ENCODE data around the gene SLC46A2. TPM values are rescaled to one million over a fixed set of nuclear protein-coding genes. Genes with fewer than 3 reads are reported as not detected.

Gene SLC46A2
- total and polyA plus RNA-seq, 3 experiments from 2014 or later: not detected

- POLR2A ChIA-PET: no interaction called here
- no peak for DNase-seq
- no peaks in the 10 kb centered on the region for H3K27me3 ChIP-seq (ENCODE audit: insufficient read depth, low read length, poor library complexity, severe bottlenecking)
- peaks cover 30 to 65% of the 10 kb centered on the region in 2 donors for H3K27me3 Mint-ChIP-seq
- no peaks in the 10 kb centered on the region for H3K4me1 Mint-ChIP-seq
- H3K4me1 ChIP-seq (ENCODE audit: insufficient read depth, low read length): no peaks in the 10 kb centered on the region
- H3K36me3 ChIP-seq (ENCODE audit: insufficient read depth, low read length): no peaks in the 10 kb centered on the region
- no peak overlapping the region for H3K27ac Mint-ChIP-seq
- H3K27ac ChIP-seq (ENCODE audit: low read depth, low read length): no peak overlapping the region
- no peak overlapping the region for H3K4me3 ChIP-seq (ENCODE audit: low read length)
- H3K4me3 Mint-ChIP-seq: no peak overlapping the region
- H3K9me3 ChIP-seq (ENCODE audit: low read length): no peaks in the 10 kb centered on the region
- no peaks in the 10 kb centered on the region for H3K9me3 Mint-ChIP-seq
- CTCF ChIA-PET: no interaction called here
- peaks cover 0 to 5% (median 0%) of the 10 kb centered on the region in 3 donors for H3K36me3 Mint-ChIP-seq
Measured at GRCh38 chr9:112894699-112895098, 4.0 kb upstream of the SLC46A2 start.

- H3K4me1 ChIP-seq (ENCODE audit: insufficient read depth, low read length): no peaks in the 10 kb centered on the region
- H3K27me3 Mint-ChIP-seq: peaks cover 34 to 64% of the 10 kb centered on the region in 2 donors
Measured at GRCh38 chr9:112894041-112894440, 3.4 kb upstream of the SLC46A2 start.

GRCh38 chr9:112892981-112893380, 2.3 kb upstream of the SLC46A2 start:
- DNase-seq: no peak
- H3K27me3 ChIP-seq (ENCODE audit: insufficient read depth, low read length, poor library complexity, severe bottlenecking): no peaks in the 10 kb centered on the region
- H3K4me1 ChIP-seq (ENCODE audit: insufficient read depth, low read length): no peaks in the 10 kb centered on the region
- peaks cover 0 to 5% (median 0%) of the 10 kb centered on the region in 3 donors for H3K36me3 Mint-ChIP-seq
- H3K27ac ChIP-seq (ENCODE audit: low read depth, low read length): no peak overlapping the region
- peaks cover 32 to 53% of the 10 kb centered on the region in 2 donors for H3K27me3 Mint-ChIP-seq
- ChIA-PET POLR2A (no interaction called here), CTCF (interaction anchor here (0.8 to 1.1 kb wide), 2 partner anchors 10 to 49 kb away, joined by 3 read pairs; no protein-coding TSS in a partner anchor)
- no peaks in the 10 kb centered on the region for H3K9me3 ChIP-seq (ENCODE audit: low read length)
- no peak overlapping the region for H3K27ac Mint-ChIP-seq
- H3K9me3 Mint-ChIP-seq: no peaks in the 10 kb centered on the region
- H3K36me3 ChIP-seq (ENCODE audit: insufficient read depth, low read length): no peaks in the 10 kb centered on the region
- no peaks in the 10 kb centered on the region for H3K4me1 Mint-ChIP-seq
- no peak overlapping the region for H3K4me3 Mint-ChIP-seq
- H3K4me3 ChIP-seq (ENCODE audit: low read length): no peak overlapping the region

More at GRCh38 chr9:112894041-112894440, 3.4 kb upstream of the SLC46A2 start:
- no peaks in the 10 kb centered on the region for H3K9me3 Mint-ChIP-seq
- no peaks in the 10 kb centered on the region for H3K27me3 ChIP-seq (ENCODE audit: insufficient read depth, low read length, poor library complexity, severe bottlenecking)
- no peak for DNase-seq
- H3K4me1 Mint-ChIP-seq: no peaks in the 10 kb centered on the region
- H3K27ac ChIP-seq (ENCODE audit: low read depth, low read length): no peak overlapping the region
- no peaks in the 10 kb centered on the region for H3K36me3 ChIP-seq (ENCODE audit: insufficient read depth, low read length)
- no peak overlapping the region for H3K4me3 Mint-ChIP-seq
- H3K4me3 ChIP-seq (ENCODE audit: low read length): no peak overlapping the region
- peaks cover 0 to 5% (median 0%) of the 10 kb centered on the region in 3 donors for H3K36me3 Mint-ChIP-seq
- ChIA-PET CTCF (no interaction called here), POLR2A (no interaction called here)
- no peaks in the 10 kb centered on the region for H3K9me3 ChIP-seq (ENCODE audit: low read length)
- no peak overlapping the region for H3K27ac Mint-ChIP-seq

GRCh38 chr9:112891521-112891920, 845 bp upstream of the SLC46A2 start:
- H3K9me3 Mint-ChIP-seq: no peaks in the 10 kb centered on the region
- Histone ChIP-seq H3K27me3 (ENCODE audit: insufficient read depth, low read length, poor library complexity, severe bottlenecking) (no peaks in the 10 kb centered on the region), H3K27ac (ENCODE audit: low read depth, low read length) (no peak overlapping the region), H3K9me3 (ENCODE audit: low read length) (no peaks in the 10 kb centered on the region), H3K4me3 (ENCODE audit: low read length) (no peak overlapping the region), H3K36me3 (ENCODE audit: insufficient read depth, low read length) (no peaks in the 10 kb centered on the region), H3K4me1 (ENCODE audit: insufficient read depth, low read length) (no peaks in the 10 kb centered on the region)
- no peaks in the 10 kb centered on the region for H3K4me1 Mint-ChIP-seq
- no peak overlapping the region for H3K27ac Mint-ChIP-seq
- no peak overlapping the region for H3K4me3 Mint-ChIP-seq
- ChIA-PET CTCF (no interaction called here), POLR2A (no interaction called here)
- DNase-seq: no peak
- H3K36me3 Mint-ChIP-seq: peaks cover 0 to 5% (median 0%) of the 10 kb centered on the region in 3 donors
- peaks cover 27 to 48% of the 10 kb centered on the region in 2 donors for H3K27me3 Mint-ChIP-seq

- POLR2A ChIA-PET: no interaction called here
- no peaks in the 10 kb centered on the region for H3K36me3 ChIP-seq (ENCODE audit: insufficient read depth, low read length)
- no peaks in the 10 kb centered on the region for H3K9me3 Mint-ChIP-seq
- CTCF ChIA-PET: no interaction called here
- H3K36me3 Mint-ChIP-seq: no peaks in the 10 kb centered on the region
- no peak overlapping the region for H3K4me3 ChIP-seq (ENCODE audit: low read length)
- no peaks in the 10 kb centered on the region for H3K4me1 Mint-ChIP-seq
- peaks cover 19 to 26% of the 10 kb centered on the region in 2 donors for H3K27me3 Mint-ChIP-seq
- no peak overlapping the region for H3K27ac ChIP-seq (ENCODE audit: low read depth, low read length)
- H3K9me3 ChIP-seq (ENCODE audit: low read length): no peaks in the 10 kb centered on the region
- DNase-seq: no peak
- H3K4me3 Mint-ChIP-seq: no peak overlapping the region
- H3K27me3 ChIP-seq (ENCODE audit: insufficient read depth, low read length, poor library complexity, severe bottlenecking): no peaks in the 10 kb centered on the region
- no peaks in the 10 kb centered on the region for H3K4me1 ChIP-seq (ENCODE audit: insufficient read depth, low read length)
- no peak overlapping the region for H3K27ac Mint-ChIP-seq
Measured at GRCh38 chr9:112887381-112887780, 3.3 kb downstream of the SLC46A2 start.

- H3K4me1 ChIP-seq (ENCODE audit: insufficient read depth, low read length): no peaks in the 10 kb centered on the region
- H3K36me3 ChIP-seq (ENCODE audit: insufficient read depth, low read length): no peaks in the 10 kb centered on the region
- no peak for DNase-seq
- peaks cover 11 to 15% of the 10 kb centered on the region in 2 donors for H3K27me3 Mint-ChIP-seq
- no peaks in the 10 kb centered on the region for H3K36me3 Mint-ChIP-seq
- H3K9me3 ChIP-seq (ENCODE audit: low read length): no peaks in the 10 kb centered on the region
- ChIA-PET POLR2A (no interaction called here), CTCF (no interaction called here)
- H3K4me3 ChIP-seq (ENCODE audit: low read length): no peak overlapping the region
- H3K9me3 Mint-ChIP-seq: no peaks in the 10 kb centered on the region
- H3K27ac ChIP-seq (ENCODE audit: low read depth, low read length): no peak overlapping the region
- no peaks in the 10 kb centered on the region for H3K4me1 Mint-ChIP-seq
- no peak overlapping the region for H3K27ac Mint-ChIP-seq
- no peaks in the 10 kb centered on the region for H3K27me3 ChIP-seq (ENCODE audit: insufficient read depth, low read length, poor library complexity, severe bottlenecking)
- H3K4me3 Mint-ChIP-seq: no peak overlapping the region
Measured at GRCh38 chr9:112886351-112886750, 4.3 kb downstream of the SLC46A2 start.

GRCh38 chr9:112885324-112885723, 5.4 kb downstream of the SLC46A2 start:
- POLR2A ChIA-PET: no interaction called here
- no peak overlapping the region for H3K4me3 Mint-ChIP-seq
- H3K27me3 Mint-ChIP-seq: peaks cover 10 to 11% of the 10 kb centered on the region in 2 donors
- CTCF ChIA-PET: no interaction called here
- Histone ChIP-seq H3K27ac (ENCODE audit: low read depth, low read length) (no peak overlapping the region), H3K4me3 (ENCODE audit: low read length) (no peak overlapping the region), H3K9me3 (ENCODE audit: low read length) (no peaks in the 10 kb centered on the region), H3K36me3 (ENCODE audit: insufficient read depth, low read length) (no peaks in the 10 kb centered on the region), H3K27me3 (ENCODE audit: insufficient read depth, low read length, poor library complexity, severe bottlenecking) (no peaks in the 10 kb centered on the region), H3K4me1 (ENCODE audit: insufficient read depth, low read length) (no peaks in the 10 kb centered on the region)
- no peaks in the 10 kb centered on the region for H3K4me1 Mint-ChIP-seq
- H3K27ac Mint-ChIP-seq: no peak overlapping the region
- H3K9me3 Mint-ChIP-seq: no peaks in the 10 kb centered on the region
- peaks cover 5% of the 10 kb centered on the region in 3 donors for H3K36me3 Mint-ChIP-seq
- DNase-seq: no peak

- H3K36me3 Mint-ChIP-seq: peaks cover 5 to 6% (median 6%) of the 10 kb centered on the region in 3 donors
- H3K27me3 ChIP-seq (ENCODE audit: insufficient read depth, low read length, poor library complexity, severe bottlenecking): no peaks in the 10 kb centered on the region
- ChIA-PET CTCF (no interaction called here), POLR2A (no interaction called here)
- no peak overlapping the region for H3K27ac ChIP-seq (ENCODE audit: low read depth, low read length)
- peaks cover 4 to 5% of the 10 kb centered on the region in 2 donors for H3K27me3 Mint-ChIP-seq
- no peaks in the 10 kb centered on the region for H3K9me3 Mint-ChIP-seq
- H3K36me3 ChIP-seq (ENCODE audit: insufficient read depth, low read length): no peaks in the 10 kb centered on the region
- no peak overlapping the region for H3K4me3 Mint-ChIP-seq
- H3K27ac Mint-ChIP-seq: no peak overlapping the region
- H3K4me1 ChIP-seq (ENCODE audit: insufficient read depth, low read length): no peaks in the 10 kb centered on the region
- DNase-seq: no peak
- H3K9me3 ChIP-seq (ENCODE audit: low read length): no peaks in the 10 kb centered on the region
- H3K4me1 Mint-ChIP-seq: no peaks in the 10 kb centered on the region
- no peak overlapping the region for H3K4me3 ChIP-seq (ENCODE audit: low read length)
Measured at GRCh38 chr9:112884721-112885120, 6.0 kb downstream of the SLC46A2 start.

- H3K36me3 Mint-ChIP-seq: peaks cover 5 to 6% (median 6%) of the 10 kb centered on the region in 3 donors
- ChIA-PET CTCF (no interaction called here), POLR2A (no interaction called here)
Measured at GRCh38 chr9:112884101-112884500, 6.6 kb downstream of the SLC46A2 start.

More at GRCh38 chr9:112884101-112884500, 6.6 kb downstream of the SLC46A2 start:
- Histone ChIP-seq H3K4me3 (ENCODE audit: low read length) (no peak overlapping the region), H3K9me3 (ENCODE audit: low read length) (no peaks in the 10 kb centered on the region), H3K4me1 (ENCODE audit: insufficient read depth, low read length) (no peaks in the 10 kb centered on the region), H3K27ac (ENCODE audit: low read depth, low read length) (no peak overlapping the region), H3K36me3 (ENCODE audit: insufficient read depth, low read length) (no peaks in the 10 kb centered on the region), H3K27me3 (ENCODE audit: insufficient read depth, low read length, poor library complexity, severe bottlenecking) (no peaks in the 10 kb centered on the region)
- Mint-ChIP-seq H3K27me3 (no peaks in the 10 kb centered on the region), H3K4me3 (no peak overlapping the region), H3K27ac (no peak overlapping the region), H3K4me1 (no peaks in the 10 kb centered on the region), H3K9me3 (no peaks in the 10 kb centered on the region)
- DNase-seq: no peak
